Liver (tissue), 3 donors: ENCODE data around the gene DPP6.

Experiments
- EGR1 ChIP-seq, 2 donors: IDR thresholded peaks; 2 replicates each; pipeline ENCODE4 v1.6.1; 2016 to 2018; ENCODE audit warnings: antibody characterized with exemption in 2 of 2, low read depth in 2 of 2
- HNF4A ChIP-seq, 2 donors: conservative IDR thresholded peaks; 2 replicates each; pipeline ENCODE4 v1.6.1; 2016; ENCODE audit warnings: antibody characterized with exemption in 2 of 2, mild to moderate bottlenecking in 2 of 2
- RAD21 ChIP-seq, 2 donors: IDR thresholded peaks; 2 replicates each; pipeline ENCODE4 v1.6.1; 2016; ENCODE audit warnings: antibody characterized with exemption in 2 of 2, mild to moderate bottlenecking in 2 of 2
- RXRA ChIP-seq, 2 donors: IDR thresholded peaks; 2 replicates each; pipeline ENCODE4 v1.6.1; 2017 to 2018; ENCODE audit warnings: antibody characterized with exemption in 2 of 2, mild to moderate bottlenecking in 1 of 2
- TAF1 ChIP-seq: conservative IDR thresholded peaks from 2 replicates; pipeline ENCODE4 v1.6.1; 2016; ENCODE audit warnings: antibody characterized with exemption, mild to moderate bottlenecking
- YY1 ChIP-seq: IDR thresholded peaks from 2 replicates; pipeline ENCODE4 v1.6.1; 2016; ENCODE audit warnings: antibody characterized with exemption, mild to moderate bottlenecking
- TF ChIP-seq, protein P1 (sequence below): fragments of 150-350 bp; IDR thresholded peaks from 2 replicates; pipeline ENCODE4 v1.5.1; 2017; ENCODE audit warnings: improper control_type of control experiment, low read depth, low read length; ENCODE audit not compliant: missing input control
- TF ChIP-seq, protein P2 (sequence below): IDR thresholded peaks from 2 replicates; pipeline ENCODE4 v1.6.1; 2016; ENCODE audit warnings: antibody characterized with exemption
- donor health status: healthy.
- donor health status: healthy.

GRCh38 chr7:154364170-154364569 lies 312.0 kb downstream of the DPP6 start:
- TF ChIP-seq RXRA (IDR thresholded peaks at IDR 0.05) (no peak), TAF1 (no peak), YY1 (no peak), EGR1 (IDR thresholded peaks at IDR 0.05; ENCODE audit: low read depth in 2 of 2) (no peak), HNF4A (conservative IDR thresholded peaks at IDR 0.05) (no peak), RAD21 (IDR thresholded peaks at IDR 0.05) (no peak)
- TF ChIP-seq, protein P1, sequence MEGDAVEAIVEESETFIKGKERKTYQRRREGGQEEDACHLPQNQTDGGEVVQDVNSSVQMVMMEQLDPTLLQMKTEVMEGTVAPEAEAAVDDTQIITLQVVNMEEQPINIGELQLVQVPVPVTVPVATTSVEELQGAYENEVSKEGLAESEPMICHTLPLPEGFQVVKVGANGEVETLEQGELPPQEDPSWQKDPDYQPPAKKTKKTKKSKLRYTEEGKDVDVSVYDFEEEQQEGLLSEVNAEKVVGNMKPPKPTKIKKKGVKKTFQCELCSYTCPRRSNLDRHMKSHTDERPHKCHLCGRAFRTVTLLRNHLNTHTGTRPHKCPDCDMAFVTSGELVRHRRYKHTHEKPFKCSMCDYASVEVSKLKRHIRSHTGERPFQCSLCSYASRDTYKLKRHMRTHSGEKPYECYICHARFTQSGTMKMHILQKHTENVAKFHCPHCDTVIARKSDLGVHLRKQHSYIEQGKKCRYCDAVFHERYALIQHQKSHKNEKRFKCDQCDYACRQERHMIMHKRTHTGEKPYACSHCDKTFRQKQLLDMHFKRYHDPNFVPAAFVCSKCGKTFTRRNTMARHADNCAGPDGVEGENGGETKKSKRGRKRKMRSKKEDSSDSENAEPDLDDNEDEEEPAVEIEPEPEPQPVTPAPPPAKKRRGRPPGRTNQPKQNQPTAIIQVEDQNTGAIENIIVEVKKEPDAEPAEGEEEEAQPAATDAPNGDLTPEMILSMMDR, result no peak
- TF ChIP-seq, protein P2, sequence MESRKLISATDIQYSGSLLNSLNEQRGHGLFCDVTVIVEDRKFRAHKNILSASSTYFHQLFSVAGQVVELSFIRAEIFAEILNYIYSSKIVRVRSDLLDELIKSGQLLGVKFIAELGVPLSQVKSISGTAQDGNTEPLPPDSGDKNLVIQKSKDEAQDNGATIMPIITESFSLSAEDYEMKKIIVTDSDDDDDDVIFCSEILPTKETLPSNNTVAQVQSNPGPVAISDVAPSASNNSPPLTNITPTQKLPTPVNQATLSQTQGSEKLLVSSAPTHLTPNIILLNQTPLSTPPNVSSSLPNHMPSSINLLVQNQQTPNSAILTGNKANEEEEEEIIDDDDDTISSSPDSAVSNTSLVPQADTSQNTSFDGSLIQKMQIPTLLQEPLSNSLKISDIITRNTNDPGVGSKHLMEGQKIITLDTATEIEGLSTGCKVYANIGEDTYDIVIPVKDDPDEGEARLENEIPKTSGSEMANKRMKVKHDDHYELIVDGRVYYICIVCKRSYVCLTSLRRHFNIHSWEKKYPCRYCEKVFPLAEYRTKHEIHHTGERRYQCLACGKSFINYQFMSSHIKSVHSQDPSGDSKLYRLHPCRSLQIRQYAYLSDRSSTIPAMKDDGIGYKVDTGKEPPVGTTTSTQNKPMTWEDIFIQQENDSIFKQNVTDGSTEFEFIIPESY, result no peak
